H9 (cell line): ENCODE data around the gene PDE1C. TPM values are rescaled to one million over a fixed set of nuclear protein-coding genes. Genes with fewer than 3 reads are reported as not detected.

Source experiments
- DNase-seq: peaks from one replicate; pipeline ENCODE4 v3.0.0-alpha.2; 2017
- H2AFZ ChIP-seq: one replicate; pipeline ENCODE4 v1.6.1; 2013; ENCODE audit warnings: mild to moderate bottlenecking, low read length, control low read depth, moderate library complexity
- H2AK5ac ChIP-seq: 2 replicates; pipeline ENCODE4 v1.6.1; 2013; ENCODE audit warnings: low read length, control low read depth, mixed read lengths; ENCODE audit not compliant: insufficient read length
- H2BK120ac ChIP-seq: one replicate; pipeline ENCODE4 v1.6.1; 2013; ENCODE audit warnings: low read depth, mild to moderate bottlenecking, low read length, control low read depth, inconsistent platforms; ENCODE audit not compliant: poor library complexity, severe bottlenecking
- H2BK12ac ChIP-seq: 2 replicates; pipeline ENCODE4 v1.6.1; 2013; ENCODE audit warnings: low read length, control low read depth, mixed read lengths, low read depth; ENCODE audit not compliant: insufficient read length
- H2BK15ac ChIP-seq: 2 replicates; pipeline ENCODE4 v1.6.1; 2013; ENCODE audit warnings: low read depth, low read length, control low read depth
- H2BK20ac ChIP-seq: one replicate; pipeline ENCODE4 v1.6.1; 2013; ENCODE audit warnings: low read depth, mild to moderate bottlenecking, low read length, control low read depth, inconsistent platforms; ENCODE audit not compliant: poor library complexity, severe bottlenecking
- H2BK5ac ChIP-seq: 2 replicates; pipeline ENCODE4 v1.6.1; 2013; ENCODE audit warnings: low read length, control low read depth, mixed read lengths; ENCODE audit not compliant: insufficient read length
- H3K14ac ChIP-seq: 2 replicates; pipeline ENCODE4 v1.6.1; 2013; ENCODE audit warnings: low read length, control low read depth; ENCODE audit not compliant: insufficient read depth
- H3K18ac ChIP-seq: 2 replicates; pipeline ENCODE4 v1.6.1; 2013; ENCODE audit warnings: low read depth, mild to moderate bottlenecking, mixed read lengths, low read length, control low read depth; ENCODE audit not compliant: insufficient read length
- H3K23ac ChIP-seq: 2 replicates; pipeline ENCODE4 v1.6.1; 2013; ENCODE audit warnings: low read length, control low read depth, mixed read lengths, low read depth; ENCODE audit not compliant: insufficient read length
- H3K23me2 ChIP-seq: 2 replicates; pipeline ENCODE4 v1.6.1; 2013; ENCODE audit warnings: low read depth, mild to moderate bottlenecking, mixed read lengths, low read length, control low read depth; ENCODE audit not compliant: insufficient read length, poor library complexity, severe bottlenecking
- H3K27ac ChIP-seq: 2 replicates; pipeline ENCODE4 v1.5.1; 2013; ENCODE audit warnings: low read length, control low read depth, mixed read lengths, low read depth; ENCODE audit not compliant: insufficient read length
- H3K27me3 ChIP-seq: 2 replicates; pipeline ENCODE4 v1.6.1; 2013; ENCODE audit warnings: low read length, control low read depth, inconsistent platforms; ENCODE audit not compliant: insufficient read depth
- H3K4ac ChIP-seq: 2 replicates; pipeline ENCODE4 v1.6.1; 2013; ENCODE audit warnings: low read depth, mild to moderate bottlenecking, control low read depth, inconsistent platforms, low read length, moderate library complexity
- H3K4me1 ChIP-seq: 2 replicates; pipeline ENCODE4 v1.6.1; 2013; ENCODE audit warnings: low read length, control low read depth, inconsistent platforms; ENCODE audit not compliant: insufficient read depth
- H3K4me2 ChIP-seq: 2 replicates; pipeline ENCODE4 v1.6.1; 2013; ENCODE audit warnings: low read length, control low read depth, mixed read lengths; ENCODE audit not compliant: insufficient read length, insufficient read depth
- H3K56ac ChIP-seq: 2 replicates; pipeline ENCODE4 v1.6.1; 2013; ENCODE audit warnings: low read depth, mild to moderate bottlenecking, mixed read lengths, low read length, control low read depth; ENCODE audit not compliant: insufficient read length
- H3K79me1 ChIP-seq: 2 replicates; pipeline ENCODE4 v1.6.1; 2013; ENCODE audit warnings: low read depth, mild to moderate bottlenecking, moderate library complexity, low read length, control low read depth, inconsistent platforms; ENCODE audit not compliant: insufficient read depth, poor library complexity, severe bottlenecking
- H3K79me2 ChIP-seq: 2 replicates; pipeline ENCODE4 v1.6.1; 2013; ENCODE audit warnings: low read length, control low read depth, inconsistent platforms; ENCODE audit not compliant: insufficient read depth
- H3K9ac ChIP-seq: 2 replicates; pipeline ENCODE4 v1.6.1; 2013; ENCODE audit warnings: low read length, control low read depth, mixed read lengths; ENCODE audit not compliant: insufficient read length; ENCODE audit errors: extremely low read depth
- H3K9me3 ChIP-seq: one replicate; pipeline ENCODE4 v1.6.1; 2013; ENCODE audit warnings: low read depth, low read length, inconsistent platforms; ENCODE audit not compliant: control insufficient read depth
- H3T11ph ChIP-seq: one replicate; pipeline ENCODE4 v1.6.1; 2013; ENCODE audit warnings: mild to moderate bottlenecking, low read length, control low read depth, inconsistent platforms
- H4K20me1 ChIP-seq: one replicate; pipeline ENCODE4 v1.6.1; 2013; ENCODE audit not compliant: control insufficient read depth, insufficient read length, insufficient read depth
- H4K5ac ChIP-seq: 2 replicates; pipeline ENCODE4 v1.6.1; 2013; ENCODE audit warnings: low read depth, mild to moderate bottlenecking, mixed read lengths, low read length, control low read depth; ENCODE audit not compliant: insufficient read length
- H4K8ac ChIP-seq: replicated peaks from 2 replicates; pipeline ENCODE4 v1.6.1; 2013; ENCODE audit warnings: low read length, control low read depth, mixed read lengths, low read depth; ENCODE audit not compliant: insufficient read length
- H4K91ac ChIP-seq: 2 replicates; pipeline ENCODE4 v1.6.1; 2013; ENCODE audit warnings: low read depth, mild to moderate bottlenecking, moderate library complexity, mixed read lengths, low read length, control low read depth; ENCODE audit not compliant: insufficient read length
- H3K27ac Mint-ChIP-seq, 3 experiments: 2 replicates in 2 of 3; 3 replicates in 1 of 3; pipeline ENCODE4 v1.8.0; 2020 to 2021; ENCODE audit warnings: mixed read lengths in 3 of 3, mild to moderate bottlenecking in 1 of 3, moderate library complexity in 1 of 3
- H3K27me3 Mint-ChIP-seq: 2 replicates; pipeline ENCODE4 v1.8.0; 2021; ENCODE audit warnings: low read depth, mild to moderate bottlenecking, moderate library complexity, mixed read lengths
- H3K36me3 Mint-ChIP-seq, 3 experiments: 2 replicates in 2 of 3; 3 replicates in 1 of 3; pipeline ENCODE4 v1.8.0; 2020 to 2021; ENCODE audit warnings: low read depth in 3 of 3, mixed read lengths in 3 of 3; ENCODE audit not compliant: insufficient read depth in 1 of 3
- H3K4me1 Mint-ChIP-seq, 2 experiments: 2 replicates each; pipeline ENCODE4 v1.8.0; 2020; ENCODE audit warnings: mixed read lengths in 2 of 2
- H3K4me3 Mint-ChIP-seq, 2 experiments: 2 replicates in 1 of 2; 3 replicates in 1 of 2; pipeline ENCODE4 v1.8.0; 2020 to 2021; ENCODE audit warnings: mild to moderate bottlenecking in 2 of 2, mixed read lengths in 2 of 2, moderate library complexity in 1 of 2
- H3K9me3 Mint-ChIP-seq, 2 experiments: 2 replicates in 1 of 2; 3 replicates in 1 of 2; pipeline ENCODE4 v1.8.0; 2020; ENCODE audit warnings: mild to moderate bottlenecking in 2 of 2, mixed read lengths in 2 of 2, moderate library complexity in 1 of 2
- WGBS: extraction: QIAGEN DNeasy Blood & Tissue Kit; methylation state at CpG from one replicate; pipeline ENCODE4 v1.1.7; 2013; ENCODE audit warnings: missing lambda C conversion rate, low lambda C conversion rate, mixed read lengths; ENCODE audit not compliant: insufficient read length; ENCODE audit errors: extremely low coverage; 5-methylcytosine and 5-hydroxymethylcytosine counted together
- total RNA-seq: library from RNA; stranded (reverse); gene quantifications from 2 replicates; pipeline ENCODE4 v1.2.1, GENCODE V29; 2021
- TF ChIP-seq, protein P1 (sequence below): fragments of 200-600 bp; sonication (generic); conservative IDR thresholded peaks from 3 replicates; pipeline ENCODE4 v1.8.0; 2021; ENCODE audit warnings: antibody characterized with exemption, mild to moderate bottlenecking

Gene PDE1C
- total RNA-seq, 1 experiment from 2014 or later = 0.17 TPM

DNA sequence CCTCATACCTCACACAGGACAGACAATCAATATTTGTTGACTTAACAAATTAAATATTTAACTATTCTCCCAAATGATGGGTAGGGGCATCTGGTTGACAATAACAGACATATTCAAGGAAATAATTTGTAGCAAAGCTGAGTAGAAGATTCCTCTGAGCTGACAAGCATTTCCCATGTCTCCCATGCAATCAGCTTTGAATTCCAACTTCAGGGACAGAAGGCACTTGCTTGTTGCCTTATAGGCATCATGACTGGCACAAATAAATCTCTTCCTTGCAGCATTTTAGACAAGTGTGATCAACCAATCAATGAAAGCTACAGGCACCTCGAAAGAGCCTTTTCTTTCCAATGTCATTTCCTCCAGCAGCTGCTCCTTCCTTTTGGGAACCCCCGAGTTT, 146.0 kb downstream of the PDE1C start:
- H3K27ac Mint-ChIP-seq = no peak overlapping the region
- H4K5ac ChIP-seq = no peak overlapping the region
- no peaks in the 10 kb centered on the region for H3K4me1 Mint-ChIP-seq
- H3K56ac ChIP-seq = no peak overlapping the region
- H3K27me3 ChIP-seq = no peaks in the 10 kb centered on the region
- peaks cover 0 to 1% of the 10 kb centered on the region in 2 experiments; a peak in 1 of 5 replicates for H3K9me3 Mint-ChIP-seq
- H3K4me3 Mint-ChIP-seq = no peak overlapping the region
- no peak overlapping the region for H2BK5ac ChIP-seq
- H3K27me3 Mint-ChIP-seq = peaks cover 35% of the 10 kb centered on the region
- H3K4me1 ChIP-seq = no peaks in the 10 kb centered on the region
- no peaks in the 10 kb centered on the region for H4K20me1 ChIP-seq
- no peak overlapping the region for H3K4ac ChIP-seq
- TF ChIP-seq, protein P1, sequence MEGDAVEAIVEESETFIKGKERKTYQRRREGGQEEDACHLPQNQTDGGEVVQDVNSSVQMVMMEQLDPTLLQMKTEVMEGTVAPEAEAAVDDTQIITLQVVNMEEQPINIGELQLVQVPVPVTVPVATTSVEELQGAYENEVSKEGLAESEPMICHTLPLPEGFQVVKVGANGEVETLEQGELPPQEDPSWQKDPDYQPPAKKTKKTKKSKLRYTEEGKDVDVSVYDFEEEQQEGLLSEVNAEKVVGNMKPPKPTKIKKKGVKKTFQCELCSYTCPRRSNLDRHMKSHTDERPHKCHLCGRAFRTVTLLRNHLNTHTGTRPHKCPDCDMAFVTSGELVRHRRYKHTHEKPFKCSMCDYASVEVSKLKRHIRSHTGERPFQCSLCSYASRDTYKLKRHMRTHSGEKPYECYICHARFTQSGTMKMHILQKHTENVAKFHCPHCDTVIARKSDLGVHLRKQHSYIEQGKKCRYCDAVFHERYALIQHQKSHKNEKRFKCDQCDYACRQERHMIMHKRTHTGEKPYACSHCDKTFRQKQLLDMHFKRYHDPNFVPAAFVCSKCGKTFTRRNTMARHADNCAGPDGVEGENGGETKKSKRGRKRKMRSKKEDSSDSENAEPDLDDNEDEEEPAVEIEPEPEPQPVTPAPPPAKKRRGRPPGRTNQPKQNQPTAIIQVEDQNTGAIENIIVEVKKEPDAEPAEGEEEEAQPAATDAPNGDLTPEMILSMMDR = no peak
- H3K79me1 ChIP-seq = no peaks in the 10 kb centered on the region
- no peak for DNase-seq
- H2BK15ac ChIP-seq = no peak overlapping the region
- no peak overlapping the region for H2AK5ac ChIP-seq
- no peak overlapping the region for H3K18ac ChIP-seq
- H3K9ac ChIP-seq = no peak overlapping the region
- no CpG with 5 or more reads among the region's 2 CpGs for WGBS
- H3K23me2 ChIP-seq = no peaks in the 10 kb centered on the region
- no peak overlapping the region for H3K14ac ChIP-seq
- H3K4me2 ChIP-seq = no peak overlapping the region
- no peak overlapping the region for H3K23ac ChIP-seq
- H2BK12ac ChIP-seq = no peak overlapping the region
- H3K79me2 ChIP-seq = no peaks in the 10 kb centered on the region
- H4K8ac ChIP-seq = no peak overlapping the region
- H2BK20ac ChIP-seq = no peak overlapping the region
- no peaks in the 10 kb centered on the region for H3K9me3 ChIP-seq
- no peak overlapping the region for H3T11ph ChIP-seq
- no peak overlapping the region for H3K27ac ChIP-seq
- H2AFZ ChIP-seq = no peak overlapping the region
- no peak overlapping the region for H4K91ac ChIP-seq
- no peaks in the 10 kb centered on the region for H3K36me3 Mint-ChIP-seq
- no peak overlapping the region for H2BK120ac ChIP-seq
